Esophagus muscularis mucosa (tissue), 4 donors: ENCODE results near the gene DIP2B.
"Not testable (repeated sequence)": the region's sequence is repeated elsewhere in the genome, so short reads cannot be mapped to it uniquely, and the experiment has no call there.

Experiments
- CTCF ChIP-seq, 3 experiments: fragments of 200-600 bp in 2 of 3; fragments of 450-650 bp in 1 of 3; sonication (generic) in 2 of 3; IDR thresholded peaks; one replicate each; pipeline ENCODE4 v1.5.1; 2017 to 2019; ENCODE audit warnings: antibody characterized with exemption in 3 of 3, mild to moderate bottlenecking in 2 of 3, moderate library complexity in 1 of 3
- EP300 ChIP-seq: sonication (generic); formaldehyde crosslinking; IDR thresholded peaks from one replicate; pipeline ENCODE4 v1.6.1; 2017; ENCODE audit warnings: antibody characterized with exemption
- POLR2A ChIP-seq: fragments of 450-650 bp; IDR thresholded peaks from one replicate; pipeline ENCODE4 v1.6.1; 2017; ENCODE audit warnings: antibody characterized with exemption, moderate library complexity, mild to moderate bottlenecking, low read depth
- POLR2AphosphoS5 ChIP-seq, 2 donors: sonication (generic); formaldehyde crosslinking; IDR thresholded peaks; one replicate each; pipeline ENCODE4 v1.6.1; 2017; ENCODE audit warnings: antibody characterized with exemption in 2 of 2

GRCh38 chr12:50681064-50681463 is 176.3 kb downstream of the DIP2B start:
- not testable (repeated sequence) for TF ChIP-seq POLR2AphosphoS5 (IDR thresholded peaks at IDR 0.05); CTCF (IDR thresholded peaks at IDR 0.05); POLR2A; EP300
